GM23338 (cell line): ENCODE results near the gene TSC22D3.

Source experiments
- EZH2 ChIP-seq: fragments of 200-600 bp; sonication (generic); IDR thresholded peaks from one replicate; pipeline ENCODE4 v1.8.0; 2017; ENCODE audit warnings: antibody characterized with exemption, mild to moderate bottlenecking, low read depth; ENCODE audit not compliant: unreplicated experiment
- EZH2phosphoT487 ChIP-seq: fragments of 200-600 bp; sonication (generic); IDR thresholded peaks from one replicate; pipeline ENCODE4 v1.8.1; 2018; ENCODE audit warnings: antibody characterized with exemption; ENCODE audit not compliant: unreplicated experiment
- JUNB ChIP-seq: IDR thresholded peaks from one replicate; pipeline ENCODE4 v1.6.1; 2016; ENCODE audit warnings: antibody characterized with exemption; ENCODE audit not compliant: unreplicated experiment
- POLR2AphosphoS5 ChIP-seq: IDR thresholded peaks from 2 replicates; pipeline ENCODE4 v1.6.1; 2016; ENCODE audit warnings: antibody characterized with exemption, low read depth
- REST ChIP-seq: IDR thresholded peaks from one replicate; pipeline ENCODE4 v1.6.1; 2018; ENCODE audit warnings: antibody characterized with exemption; ENCODE audit not compliant: unreplicated experiment
- TF ChIP-seq, protein P1 (sequence below), 2 experiments: fragments of 200-600 bp in 1 of 2; sonication (generic) in 1 of 2; conservative IDR thresholded peaks; 2 replicates each; pipeline versions ENCODE4 v1.5.1 to v1.6.1; 2016 to 2017; ENCODE audit warnings: antibody characterized with exemption in 2 of 2, low read depth in 2 of 2, mild to moderate bottlenecking in 2 of 2, moderate library complexity in 1 of 2
- TF ChIP-seq, protein P2 (sequence below): fragments of 250-450 bp; sonication (Bioruptor Pico); IDR thresholded peaks from 2 replicates; pipeline ENCODE4 v1.5.0; 2020; ENCODE audit warnings: mild to moderate bottlenecking, moderate library complexity

GRCh38 chrX:107672955-107673378 lies 102.6 kb downstream of the TSC22D3 start:
- no peak for TF ChIP-seq POLR2AphosphoS5
- TF ChIP-seq, protein P1, sequence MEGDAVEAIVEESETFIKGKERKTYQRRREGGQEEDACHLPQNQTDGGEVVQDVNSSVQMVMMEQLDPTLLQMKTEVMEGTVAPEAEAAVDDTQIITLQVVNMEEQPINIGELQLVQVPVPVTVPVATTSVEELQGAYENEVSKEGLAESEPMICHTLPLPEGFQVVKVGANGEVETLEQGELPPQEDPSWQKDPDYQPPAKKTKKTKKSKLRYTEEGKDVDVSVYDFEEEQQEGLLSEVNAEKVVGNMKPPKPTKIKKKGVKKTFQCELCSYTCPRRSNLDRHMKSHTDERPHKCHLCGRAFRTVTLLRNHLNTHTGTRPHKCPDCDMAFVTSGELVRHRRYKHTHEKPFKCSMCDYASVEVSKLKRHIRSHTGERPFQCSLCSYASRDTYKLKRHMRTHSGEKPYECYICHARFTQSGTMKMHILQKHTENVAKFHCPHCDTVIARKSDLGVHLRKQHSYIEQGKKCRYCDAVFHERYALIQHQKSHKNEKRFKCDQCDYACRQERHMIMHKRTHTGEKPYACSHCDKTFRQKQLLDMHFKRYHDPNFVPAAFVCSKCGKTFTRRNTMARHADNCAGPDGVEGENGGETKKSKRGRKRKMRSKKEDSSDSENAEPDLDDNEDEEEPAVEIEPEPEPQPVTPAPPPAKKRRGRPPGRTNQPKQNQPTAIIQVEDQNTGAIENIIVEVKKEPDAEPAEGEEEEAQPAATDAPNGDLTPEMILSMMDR (conservative IDR thresholded peaks at IDR 0.05; ENCODE audit: low read depth in 2 of 2) = peak; percentile 51 to 74
- no peak for TF ChIP-seq EZH2phosphoT487
- TF ChIP-seq EZH2 = no peak
- TF ChIP-seq, protein P2, sequence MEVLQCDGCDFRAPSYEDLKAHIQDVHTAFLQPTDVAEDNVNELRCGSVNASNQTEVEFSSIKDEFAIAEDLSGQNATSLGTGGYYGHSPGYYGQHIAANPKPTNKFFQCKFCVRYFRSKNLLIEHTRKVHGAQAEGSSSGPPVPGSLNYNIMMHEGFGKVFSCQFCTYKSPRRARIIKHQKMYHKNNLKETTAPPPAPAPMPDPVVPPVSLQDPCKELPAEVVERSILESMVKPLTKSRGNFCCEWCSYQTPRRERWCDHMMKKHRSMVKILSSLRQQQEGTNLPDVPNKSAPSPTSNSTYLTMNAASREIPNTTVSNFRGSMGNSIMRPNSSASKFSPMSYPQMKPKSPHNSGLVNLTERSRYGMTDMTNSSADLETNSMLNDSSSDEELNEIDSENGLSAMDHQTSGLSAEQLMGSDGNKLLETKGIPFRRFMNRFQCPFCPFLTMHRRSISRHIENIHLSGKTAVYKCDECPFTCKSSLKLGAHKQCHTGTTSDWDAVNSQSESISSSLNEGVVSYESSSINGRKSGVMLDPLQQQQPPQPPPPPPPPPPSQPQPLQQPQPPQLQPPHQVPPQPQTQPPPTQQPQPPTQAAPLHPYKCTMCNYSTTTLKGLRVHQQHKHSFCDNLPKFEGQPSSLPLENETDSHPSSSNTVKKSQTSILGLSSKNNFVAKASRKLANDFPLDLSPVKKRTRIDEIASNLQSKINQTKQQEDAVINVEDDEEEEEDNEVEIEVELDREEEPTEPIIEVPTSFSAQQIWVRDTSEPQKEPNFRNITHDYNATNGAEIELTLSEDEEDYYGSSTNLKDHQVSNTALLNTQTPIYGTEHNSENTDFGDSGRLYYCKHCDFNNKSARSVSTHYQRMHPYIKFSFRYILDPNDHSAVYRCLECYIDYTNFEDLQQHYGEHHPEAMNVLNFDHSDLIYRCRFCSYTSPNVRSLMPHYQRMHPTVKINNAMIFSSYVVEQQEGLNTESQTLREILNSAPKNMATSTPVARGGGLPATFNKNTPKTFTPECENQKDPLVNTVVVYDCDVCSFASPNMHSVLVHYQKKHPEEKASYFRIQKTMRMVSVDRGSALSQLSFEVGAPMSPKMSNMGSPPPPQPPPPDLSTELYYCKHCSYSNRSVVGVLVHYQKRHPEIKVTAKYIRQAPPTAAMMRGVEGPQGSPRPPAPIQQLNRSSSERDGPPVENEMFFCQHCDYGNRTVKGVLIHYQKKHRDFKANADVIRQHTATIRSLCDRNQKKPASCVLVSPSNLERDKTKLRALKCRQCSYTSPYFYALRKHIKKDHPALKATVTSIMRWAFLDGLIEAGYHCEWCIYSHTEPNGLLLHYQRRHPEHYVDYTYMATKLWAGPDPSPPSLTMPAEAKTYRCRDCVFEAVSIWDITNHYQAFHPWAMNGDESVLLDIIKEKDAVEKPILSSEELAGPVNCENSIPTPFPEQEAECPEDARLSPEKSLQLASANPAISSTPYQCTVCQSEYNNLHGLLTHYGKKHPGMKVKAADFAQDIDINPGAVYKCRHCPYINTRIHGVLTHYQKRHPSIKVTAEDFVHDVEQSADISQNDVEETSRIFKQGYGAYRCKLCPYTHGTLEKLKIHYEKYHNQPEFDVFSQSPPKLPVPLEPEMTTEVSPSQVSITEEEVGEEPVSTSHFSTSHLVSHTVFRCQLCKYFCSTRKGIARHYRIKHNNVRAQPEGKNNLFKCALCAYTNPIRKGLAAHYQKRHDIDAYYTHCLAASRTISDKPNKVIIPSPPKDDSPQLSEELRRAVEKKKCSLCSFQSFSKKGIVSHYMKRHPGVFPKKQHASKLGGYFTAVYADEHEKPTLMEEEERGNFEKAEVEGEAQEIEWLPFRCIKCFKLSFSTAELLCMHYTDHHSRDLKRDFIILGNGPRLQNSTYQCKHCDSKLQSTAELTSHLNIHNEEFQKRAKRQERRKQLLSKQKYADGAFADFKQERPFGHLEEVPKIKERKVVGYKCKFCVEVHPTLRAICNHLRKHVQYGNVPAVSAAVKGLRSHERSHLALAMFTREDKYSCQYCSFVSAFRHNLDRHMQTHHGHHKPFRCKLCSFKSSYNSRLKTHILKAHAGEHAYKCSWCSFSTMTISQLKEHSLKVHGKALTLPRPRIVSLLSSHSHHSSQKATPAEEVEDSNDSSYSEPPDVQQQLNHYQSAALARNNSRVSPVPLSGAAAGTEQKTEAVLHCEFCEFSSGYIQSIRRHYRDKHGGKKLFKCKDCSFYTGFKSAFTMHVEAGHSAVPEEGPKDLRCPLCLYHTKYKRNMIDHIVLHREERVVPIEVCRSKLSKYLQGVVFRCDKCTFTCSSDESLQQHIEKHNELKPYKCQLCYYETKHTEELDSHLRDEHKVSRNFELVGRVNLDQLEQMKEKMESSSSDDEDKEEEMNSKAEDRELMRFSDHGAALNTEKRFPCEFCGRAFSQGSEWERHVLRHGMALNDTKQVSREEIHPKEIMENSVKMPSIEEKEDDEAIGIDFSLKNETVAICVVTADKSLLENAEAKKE = no peak
- TF ChIP-seq REST = no peak
- no peak for TF ChIP-seq JUNB
